HG03060 (cell line): ENCODE data around the gene KLRF2.

Experiments
- ATAC-seq: cut with Tn5 transposase; IDR thresholded peaks from one replicate; pipeline ENCODE4 v1.9.1; 2021; ENCODE audit warnings: low read depth, moderate number of reproducible peaks; ENCODE audit not compliant: unreplicated experiment

The KLRF2 gene

DNA sequence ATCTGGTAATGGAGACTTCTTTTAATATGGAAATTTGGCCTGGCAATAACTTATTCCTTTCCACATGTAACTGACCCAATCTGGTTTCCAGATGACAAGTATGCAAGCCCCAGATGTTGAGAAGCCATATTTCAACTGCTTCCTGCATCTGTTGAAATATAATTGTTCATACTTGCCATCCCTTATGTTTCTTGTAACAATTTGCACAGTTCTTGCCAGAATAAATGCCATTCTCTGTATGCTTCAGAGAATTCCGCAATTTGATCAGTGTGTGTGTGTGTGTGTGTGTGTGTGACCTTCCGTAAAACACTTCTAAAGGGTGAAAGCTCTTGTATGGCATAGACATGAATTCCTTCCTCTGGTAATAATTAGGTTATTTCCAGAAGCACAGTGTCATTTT, 52.7 kb downstream of the KLRF2 start:
- no peak for ATAC-seq

GRCh38 chr12:9935026-9935425, 53.7 kb downstream of the KLRF2 start:
- ATAC-seq = no peak

DNA sequence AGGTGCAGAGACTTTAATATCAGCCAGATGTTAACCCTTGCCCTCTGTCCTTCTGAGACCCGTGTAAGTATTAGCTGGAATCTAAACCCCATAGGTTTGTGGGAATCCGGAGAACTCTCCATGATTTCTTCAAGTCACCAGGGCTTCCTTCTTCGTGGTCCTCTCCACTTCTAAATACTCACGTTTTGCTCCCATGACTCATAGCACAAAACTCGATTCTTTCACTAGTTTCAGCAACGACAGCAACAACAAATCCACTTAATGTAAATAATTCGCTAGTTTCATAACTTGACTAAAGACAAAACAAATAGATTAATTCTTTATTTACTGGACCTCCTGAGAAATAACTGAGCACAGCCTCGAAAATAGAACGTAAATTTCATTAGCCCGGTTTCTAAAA, 55.3 kb downstream of the KLRF2 start:
- ATAC-seq = no peak

GRCh38 chr12:9940375-9940774, 59.1 kb downstream of the KLRF2 start:
- ATAC-seq = no peak

GRCh38 chr12:9941838-9942237, 60.5 kb downstream of the KLRF2 start:
- ATAC-seq = no peak

DNA sequence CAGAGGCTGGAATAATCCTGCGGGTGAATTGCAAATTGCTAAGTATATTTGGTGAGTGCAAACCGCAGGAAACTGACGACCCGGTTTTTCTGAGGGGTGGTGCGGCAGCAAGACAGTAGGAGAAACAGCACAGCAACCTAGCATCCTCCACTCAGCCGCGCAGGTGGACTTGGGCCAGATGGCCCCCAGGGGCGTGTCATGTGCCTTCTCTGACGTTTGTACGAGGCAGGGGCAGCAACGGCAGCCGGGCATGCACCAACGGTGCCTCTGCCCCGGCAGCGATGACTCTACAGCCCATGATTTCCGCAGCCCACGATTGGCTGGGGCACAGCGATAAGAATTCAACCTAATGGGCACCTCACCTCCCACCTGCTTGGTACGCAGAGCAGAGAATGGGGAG, 62.0 kb downstream of the KLRF2 start:
- no peak for ATAC-seq

GRCh38 chr12:9944391-9944790, 63.1 kb downstream of the KLRF2 start:
- no peak for ATAC-seq
